BJ (cell line): ENCODE data around the gene AVPI1. TPM values are rescaled to one million over a fixed set of nuclear protein-coding genes. Genes with fewer than 3 reads are reported as not detected.
"Not testable (repeated sequence)": the region's sequence is repeated elsewhere in the genome, so short reads cannot be mapped to it uniquely, and the experiment has no call there.

Experiments used
- CTCF ChIA-PET: fragments of 350-600 bp; formaldehyde crosslinking; extraction: SDS; loops from one replicate; lab custom pipeline; 2021; ENCODE audit warnings: antibody characterized with exemption, inconsistent platforms; lab: Yijun Ruan, JAX
- POLR2A ChIA-PET: fragments of 300-600 bp; sonication (Branson Sonifier 250); formaldehyde crosslinking; extraction: SDS; loops from one replicate; lab custom pipeline; 2021; ENCODE audit warnings: antibody characterized with exemption; lab: Charles Lee
- DNase-seq: peaks from one replicate; pipeline ENCODE4 v3.0.0-alpha.2; 2011; ENCODE audit warnings: low read depth
- H3K27me3 ChIP-seq: 2 replicates; pipeline ENCODE4 v1.6.0; 2011; ENCODE audit warnings: low read length; ENCODE audit not compliant: control insufficient read depth, insufficient read depth
- H3K36me3 ChIP-seq: 2 replicates; pipeline ENCODE4 v1.5.1; 2011; ENCODE audit warnings: low read length; ENCODE audit not compliant: control insufficient read depth, insufficient read depth
- H3K4me3 ChIP-seq: 2 replicates; pipeline ENCODE4 v1.5.1; 2011; ENCODE audit warnings: low read depth, mild to moderate bottlenecking, control low read depth, low read length
- CTCF ChIP-seq: IDR thresholded peaks from 2 replicates; pipeline ENCODE4 v1.5.1; 2011; ENCODE audit warnings: low read depth, mild to moderate bottlenecking, control low read depth, inconsistent platforms, low read length, moderate library complexity; ENCODE audit not compliant: insufficient read depth
- polyA plus RNA-seq: library from polyadenylated mRNA; depleted of rRNA; stranded (reverse); fragments of >200 nt; gene quantifications from 2 replicates; pipeline ENCODE4 v1.2.3, GENCODE V29; 2011

AVPI1 gene
- polyA plus RNA-seq, 1 experiment, result 32.4 TPM

DNA sequence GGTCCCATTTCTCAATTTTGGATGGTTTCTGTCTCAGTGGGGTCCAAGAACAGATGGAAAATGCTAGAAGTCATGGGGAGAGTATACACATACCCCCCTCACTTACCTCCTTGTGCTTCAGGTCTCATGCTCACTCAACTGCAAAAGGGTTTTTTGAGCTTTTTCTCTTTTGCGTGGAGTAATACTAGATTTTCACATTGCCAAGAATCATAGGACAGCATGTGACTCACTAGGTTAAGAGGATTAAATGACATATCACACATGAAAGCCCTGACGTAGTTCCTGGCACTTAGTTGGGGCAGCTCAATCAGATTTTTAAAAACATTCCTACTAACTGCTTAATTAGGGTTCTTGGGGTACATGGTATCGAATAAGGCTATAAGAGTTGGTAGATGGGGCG, 42.1 kb downstream of the AVPI1 start:
- DNase-seq, result no peak
- no peak overlapping the region for H3K4me3 ChIP-seq
- no peak for TF ChIP-seq CTCF
- no peaks in the 10 kb centered on the region for H3K36me3 ChIP-seq
- CTCF ChIA-PET, result interaction anchor here (1.3 kb wide), 1 partner anchor 111 kb away, joined by 3 read pairs; no protein-coding TSS in a partner anchor
- no peaks in the 10 kb centered on the region for H3K27me3 ChIP-seq
- POLR2A ChIA-PET, result no interaction called here

DNA sequence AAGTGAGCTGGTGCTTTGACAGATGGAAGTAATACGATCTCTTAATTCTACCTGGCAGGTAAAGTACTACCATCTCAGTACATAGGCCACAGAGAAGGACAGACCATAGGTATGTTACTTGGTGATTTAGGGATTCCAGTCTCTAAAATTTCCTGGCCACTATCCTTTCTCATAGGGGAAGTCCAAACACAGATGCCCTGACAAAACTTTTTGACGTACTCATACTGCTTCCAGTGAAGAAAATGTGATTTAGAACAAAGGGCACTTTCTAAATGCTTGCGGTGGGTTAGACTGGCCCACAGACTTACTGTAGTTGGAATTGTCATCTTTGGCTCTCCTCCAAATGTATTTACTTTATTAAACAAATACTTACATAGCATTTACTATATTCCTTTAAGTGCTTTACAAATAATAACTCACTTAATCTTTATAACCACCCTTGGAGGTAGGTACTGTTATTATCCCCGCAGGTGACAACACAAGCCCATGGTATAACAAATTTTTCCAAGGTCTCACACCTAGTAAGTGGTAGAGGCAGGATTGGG, 43.5 kb downstream of the AVPI1 start:
- POLR2A ChIA-PET, result no interaction called here
- TF ChIP-seq CTCF, result no peak

GRCh38 chr10:97642471-97643159, 44.4 kb downstream of the AVPI1 start:
- H3K36me3 ChIP-seq, CTCF ChIA-PET, DNase-seq, H3K27me3 ChIP-seq, H3K4me3 ChIP-seq: not testable (repeated sequence)
- POLR2A ChIA-PET, result interaction anchor here (0.6 kb wide), 2 partner anchors 42 to 72 kb away, joined by 3 to 9 read pairs; no protein-coding TSS in a partner anchor

More for the DNA sequence above, 43.5 kb downstream of the AVPI1 start:
- no peaks in the 10 kb centered on the region for H3K36me3 ChIP-seq
- H3K27me3 ChIP-seq, result no peaks in the 10 kb centered on the region
- CTCF ChIA-PET, result no interaction called here
- DNase-seq, result no peak
- H3K4me3 ChIP-seq, result no peak overlapping the region

- ChIA-PET CTCF (interaction anchor here (0.6 to 1.4 kb wide), 4 partner anchors 8 to 35 kb away, joined by 3 to 4 read pairs (median 3); no protein-coding TSS in a partner anchor), POLR2A (interaction anchor here (0.6 to 0.7 kb wide), 4 partner anchors 15 to 286 kb away, joined by 3 to 8 read pairs (median 4); partner anchors contain the start of gene AVPI1)
- H3K4me3 ChIP-seq, result peak overlapping the region; percentile 75
- H3K36me3 ChIP-seq, result no peaks in the 10 kb centered on the region
- DNase-seq, result no peak
- no peak for TF ChIP-seq CTCF
- no peaks in the 10 kb centered on the region for H3K27me3 ChIP-seq
Measured at GRCh38 chr10:97640868-97641811, 45.9 kb downstream of the AVPI1 start.

GRCh38 chr10:97640174-97640867, 46.7 kb downstream of the AVPI1 start, which contains the start of gene PI4K2A:
Gene PI4K2A (plus strand): TSS chr10:97640671. CDS start chr10:97640743, 72 bp downstream.
- no peak for TF ChIP-seq CTCF
- no peaks in the 10 kb centered on the region for H3K36me3 ChIP-seq
- ChIA-PET CTCF (interaction anchor here (0.9 to 1.4 kb wide), 3 partner anchors 8 to 36 kb away, joined by 3 to 4 read pairs (median 3); no protein-coding TSS in a partner anchor), POLR2A (interaction anchor here (0.6 kb wide), 2 partner anchors 14 to 286 kb away, joined by 3 to 8 read pairs; no protein-coding TSS in a partner anchor)
- peak; percentile 95 for DNase-seq
- no peaks in the 10 kb centered on the region for H3K27me3 ChIP-seq
- peak within 1 kb of the TSS; percentile 75 for H3K4me3 ChIP-seq

GRCh38 chr10:97639090-97639489, 48.0 kb downstream of the AVPI1 start:
- H3K36me3 ChIP-seq, DNase-seq, POLR2A ChIA-PET, H3K4me3 ChIP-seq, H3K27me3 ChIP-seq: not testable (repeated sequence)
- CTCF ChIA-PET, result interaction anchor here (0.6 to 1.0 kb wide), 6 partner anchors 15 to 86 kb away, joined by 3 to 5 read pairs (median 4); partner anchors contain the start of genes ANKRD2 and MARVELD1
